Measurements from ENCODE around the gene STOM.

Gene STOM

DNA sequence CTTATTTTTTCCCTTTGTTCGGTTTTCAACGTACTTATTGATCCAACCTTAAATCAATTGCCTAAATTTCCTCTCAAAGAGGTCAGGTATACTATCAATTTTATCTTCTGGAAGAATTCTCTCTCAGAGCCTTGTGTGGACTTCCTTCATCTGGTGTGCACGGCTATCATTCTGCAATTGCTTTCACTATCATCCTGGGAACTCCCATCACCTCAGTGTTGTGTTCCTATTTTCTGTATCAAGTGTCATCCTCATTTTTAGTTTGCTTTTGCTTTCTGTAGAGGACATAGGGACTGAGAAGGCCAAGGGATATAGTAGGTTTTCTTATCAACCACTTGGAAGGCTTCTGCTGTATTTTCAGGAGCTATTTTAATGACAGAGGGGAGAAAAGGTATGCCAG, 11.3 kb downstream of the STOM start:
- TF ChIP-seq, protein P1, sequence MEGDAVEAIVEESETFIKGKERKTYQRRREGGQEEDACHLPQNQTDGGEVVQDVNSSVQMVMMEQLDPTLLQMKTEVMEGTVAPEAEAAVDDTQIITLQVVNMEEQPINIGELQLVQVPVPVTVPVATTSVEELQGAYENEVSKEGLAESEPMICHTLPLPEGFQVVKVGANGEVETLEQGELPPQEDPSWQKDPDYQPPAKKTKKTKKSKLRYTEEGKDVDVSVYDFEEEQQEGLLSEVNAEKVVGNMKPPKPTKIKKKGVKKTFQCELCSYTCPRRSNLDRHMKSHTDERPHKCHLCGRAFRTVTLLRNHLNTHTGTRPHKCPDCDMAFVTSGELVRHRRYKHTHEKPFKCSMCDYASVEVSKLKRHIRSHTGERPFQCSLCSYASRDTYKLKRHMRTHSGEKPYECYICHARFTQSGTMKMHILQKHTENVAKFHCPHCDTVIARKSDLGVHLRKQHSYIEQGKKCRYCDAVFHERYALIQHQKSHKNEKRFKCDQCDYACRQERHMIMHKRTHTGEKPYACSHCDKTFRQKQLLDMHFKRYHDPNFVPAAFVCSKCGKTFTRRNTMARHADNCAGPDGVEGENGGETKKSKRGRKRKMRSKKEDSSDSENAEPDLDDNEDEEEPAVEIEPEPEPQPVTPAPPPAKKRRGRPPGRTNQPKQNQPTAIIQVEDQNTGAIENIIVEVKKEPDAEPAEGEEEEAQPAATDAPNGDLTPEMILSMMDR (conservative IDR thresholded peaks at IDR 0.05; ENCODE audit: low read depth, low read length), result no peak
- DNase-seq (ENCODE audit: low read depth), result no peak
- no peak overlapping the region for H3K4me3 ChIP-seq (ENCODE audit: low read length)

- H3K4me3 ChIP-seq (ENCODE audit: low read length), result no peak overlapping the region
- TF ChIP-seq, protein P1 (conservative IDR thresholded peaks at IDR 0.05; ENCODE audit: low read depth, low read length), result no peak
- DNase-seq (ENCODE audit: low read depth), result no peak
Observed at GRCh38 chr9:121357011-121357410, 13.0 kb downstream of the STOM start.

- TF ChIP-seq, protein P1 (conservative IDR thresholded peaks at IDR 0.05; ENCODE audit: low read depth, low read length), result no peak
- no peak for DNase-seq (ENCODE audit: low read depth)
- H3K4me3 ChIP-seq (ENCODE audit: low read length), result no peak overlapping the region
Observed at GRCh38 chr9:121354762-121355161, 15.3 kb downstream of the STOM start.

GRCh38 chr9:121354141-121354540, 15.9 kb downstream of the STOM start:
- no peak for DNase-seq (ENCODE audit: low read depth)
- TF ChIP-seq, protein P1 (conservative IDR thresholded peaks at IDR 0.05; ENCODE audit: low read depth, low read length), result no peak

DNA sequence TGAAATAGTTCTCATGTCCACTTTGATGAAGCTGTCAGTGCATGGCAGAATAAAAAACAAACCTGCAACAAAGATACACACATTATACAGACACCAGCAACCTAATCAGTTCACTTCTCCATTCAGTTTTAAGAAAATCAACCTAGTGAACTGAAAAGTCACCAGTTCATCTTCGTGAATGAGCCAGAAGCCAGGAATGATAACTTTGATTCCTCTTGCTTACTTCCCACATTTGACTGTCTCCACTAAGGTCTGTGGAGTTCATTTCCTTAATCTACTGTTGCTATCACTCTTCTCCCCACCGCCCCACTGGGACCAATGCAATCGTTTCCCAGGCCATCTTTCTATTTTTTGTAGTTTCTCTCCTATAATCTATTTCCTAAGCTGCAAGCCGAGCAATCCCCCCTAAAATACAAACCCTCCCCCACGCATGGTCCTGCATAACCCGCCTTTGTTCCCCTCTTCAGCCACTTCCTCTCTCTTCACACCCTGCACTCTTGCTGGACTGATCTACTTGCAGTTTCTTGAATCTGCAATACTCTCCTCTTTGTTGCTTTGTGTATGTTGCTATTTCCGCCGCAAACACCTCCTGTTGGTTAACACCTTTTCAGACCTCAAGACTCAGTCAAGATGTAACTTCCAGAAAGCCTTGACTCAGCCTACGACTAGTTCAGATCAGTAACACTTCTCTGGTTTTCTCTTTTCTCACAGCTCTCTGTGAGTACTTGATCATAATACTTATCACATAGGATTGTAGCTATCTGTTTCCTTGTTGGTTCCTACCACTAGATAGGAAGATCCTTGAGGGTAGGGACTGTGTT, 16.6 kb downstream of the STOM start:
- no peak for DNase-seq (ENCODE audit: low read depth)
- TF ChIP-seq, protein P1 (conservative IDR thresholded peaks at IDR 0.05; ENCODE audit: low read depth, low read length), result no peak
- no peak overlapping the region for H3K4me3 ChIP-seq (ENCODE audit: low read length)

More at GRCh38 chr9:121354141-121354540, 15.9 kb downstream of the STOM start:
- no peak overlapping the region for H3K4me3 ChIP-seq (ENCODE audit: low read length)

- peak; percentile 89 for DNase-seq (ENCODE audit: low read depth)
- TF ChIP-seq, protein P1 (conservative IDR thresholded peaks at IDR 0.05; ENCODE audit: low read depth, low read length), result no peak
- peak overlapping the region; percentile 9 for H3K4me3 ChIP-seq (ENCODE audit: low read length)
Observed at GRCh38 chr9:121350993-121351561, 19.0 kb downstream of the STOM start.

DNA sequence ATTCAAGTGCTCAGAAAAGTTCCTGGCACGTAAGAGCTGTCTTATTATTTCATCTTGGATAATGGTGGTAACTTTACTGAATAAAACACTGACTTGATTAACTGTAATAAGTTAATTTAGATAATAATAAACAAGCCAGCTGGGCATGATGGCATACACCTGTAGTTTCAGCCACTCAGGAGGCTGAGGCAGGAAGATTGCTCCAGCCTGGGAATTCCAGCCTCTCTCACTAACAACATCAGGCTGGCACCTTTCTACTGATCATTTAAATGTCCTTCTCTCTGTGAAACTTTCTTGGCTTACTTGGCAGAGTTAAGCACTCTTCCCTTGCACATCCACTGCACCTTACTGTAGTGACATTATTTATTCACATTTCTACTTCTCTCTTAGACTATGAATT, 20.0 kb downstream of the STOM start:
- no peak overlapping the region for H3K4me3 ChIP-seq (ENCODE audit: low read length)
- no peak for DNase-seq (ENCODE audit: low read depth)
- TF ChIP-seq, protein P1 (conservative IDR thresholded peaks at IDR 0.05; ENCODE audit: low read depth, low read length), result no peak

All from retinal pigment epithelial cell (primary cell).